ENCODE data around the gene FICD. TPM values are rescaled to one million over a fixed set of nuclear protein-coding genes. Genes with fewer than 3 reads are reported as not detected.

Gene FICD
- total RNA-seq, 1 donor from 2014 or later: 6.9 TPM

GRCh38 chr12:108559007-108559655 lies 44.1 kb downstream of the FICD start:
- Histone ChIP-seq H3K27me3 (no peaks in the 10 kb centered on the region), H3K4me3 (no peak overlapping the region), H3K4me1 (peaks cover 79% of the 10 kb centered on the region), H3K36me3 (peaks cover 0 to 5% of the 10 kb centered on the region in 2 donors), H3K9me3 (no peaks in the 10 kb centered on the region), H3K27ac (no peak overlapping the region)
- TF ChIP-seq POLR2A (IDR thresholded peaks at IDR 0.05): no peak
- no peak for TF ChIP-seq CTCF (IDR thresholded peaks at IDR 0.05)
- no peak for TF ChIP-seq POLR2AphosphoS5 (IDR thresholded peaks at IDR 0.05; ENCODE audit: insufficient read depth in 1 of 2, low read depth in 1 of 2)
- intact Hi-C loops (cut with DNase I): no loop called here
- no peak for DNase-seq (ENCODE audit: extremely low spot score in 2 of 2)

GRCh38 chr12:108559748-108560147 lies 44.7 kb downstream of the FICD start:
- DNase-seq (ENCODE audit: extremely low spot score in 2 of 2): no peak
- Histone ChIP-seq H3K36me3 (peaks cover 0 to 11% of the 10 kb centered on the region in 2 donors), H3K27ac (no peak overlapping the region), H3K4me1 (peaks cover 82% of the 10 kb centered on the region), H3K4me3 (peak overlapping the region; percentile 64 to 94), H3K27me3 (no peaks in the 10 kb centered on the region), H3K9me3 (no peaks in the 10 kb centered on the region)
- intact Hi-C loops (cut with DNase I): loop anchor here (5.0 to 10.0 kb wide), 3 partner anchors 243 to 538 kb away; partner anchors contain the start of genes SSH1 and UNG
- TF ChIP-seq POLR2A (IDR thresholded peaks at IDR 0.05) (no peak), CTCF (IDR thresholded peaks at IDR 0.05) (no peak), POLR2AphosphoS5 (IDR thresholded peaks at IDR 0.05; ENCODE audit: insufficient read depth in 1 of 2, low read depth in 1 of 2) (no peak)

- Histone ChIP-seq H3K36me3 (peaks cover 0 to 17% of the 10 kb centered on the region in 2 donors), H3K4me1 (peaks cover 80% of the 10 kb centered on the region), H3K9me3 (no peaks in the 10 kb centered on the region), H3K27ac (peak overlapping the region; percentile 94), H3K4me3 (peak overlapping the region; percentile 64 to 94), H3K27me3 (no peaks in the 10 kb centered on the region)
- no peak for TF ChIP-seq POLR2A (IDR thresholded peaks at IDR 0.05)
- no peak for TF ChIP-seq CTCF (IDR thresholded peaks at IDR 0.05)
- no peak for TF ChIP-seq POLR2AphosphoS5 (IDR thresholded peaks at IDR 0.05; ENCODE audit: insufficient read depth in 1 of 2, low read depth in 1 of 2)
- intact Hi-C loops (cut with DNase I): loop anchor here (5.0 to 10.0 kb wide), 3 partner anchors 242 to 537 kb away; partner anchors contain the start of genes SSH1 and UNG
- DNase-seq (ENCODE audit: extremely low spot score in 2 of 2): no peak
These were observed 45.2 kb downstream of the FICD start for GRCh38 chr12:108560321-108560721.

GRCh38 chr12:108560752-108561719 lies 46.0 kb downstream of the FICD start, which contains the start of gene SART3:
SART3 (minus strand) TSS chr12:108561173; CDS start chr12:108561154, 19 bp downstream.
- Histone ChIP-seq H3K27ac (peak within 1 kb of the TSS; percentile 94), H3K9me3 (no peaks in the 10 kb centered on the region), H3K36me3 (peaks cover 0 to 24% of the 10 kb centered on the region in 2 donors), H3K27me3 (no peaks in the 10 kb centered on the region), H3K4me3 (peak within 1 kb of the TSS; percentile 64 to 94), H3K4me1 (peaks cover 80% of the 10 kb centered on the region)
- no peak for DNase-seq (ENCODE audit: extremely low spot score in 2 of 2)
- intact Hi-C loops (cut with DNase I): loop anchor here (5.0 to 10.0 kb wide), 3 partner anchors 241 to 536 kb away; partner anchors contain the start of genes SSH1 and UNG
- peak in 1 of 2 donors; percentile 43 for TF ChIP-seq POLR2A (IDR thresholded peaks at IDR 0.05)
- TF ChIP-seq CTCF (IDR thresholded peaks at IDR 0.05): no peak
- TF ChIP-seq POLR2AphosphoS5 (IDR thresholded peaks at IDR 0.05; ENCODE audit: insufficient read depth in 1 of 2, low read depth in 1 of 2): peak; percentile 94 to 100
